Kidney (tissue), 14 donors: ENCODE measurements around the gene ELF5. TPM values are rescaled to one million over a fixed set of nuclear protein-coding genes. Genes with fewer than 3 reads are reported as not detected.

Source experiments
- DNase-seq, 5 donors: peaks; one replicate each; pipeline ENCODE4 v3.0.0-alpha.2; 2013 to 2020
- FAIRE-seq: peaks from 2 replicates; lab custom pipeline; 2012; peaks lifted over from hg19 to GRCh38; lab: Jason Lieb, UNC
- H3K27ac ChIP-seq, 2 donors: one replicate each; pipeline ENCODE4 v1.7.0; 2013; ENCODE audit warnings: low read depth in 2 of 2, low read length in 2 of 2, inconsistent platforms in 1 of 2
- H3K27me3 ChIP-seq: one replicate; pipeline ENCODE4 v1.7.1; 2013; ENCODE audit warnings: low read length, inconsistent platforms; ENCODE audit not compliant: control insufficient read depth, insufficient read depth
- H3K36me3 ChIP-seq, 3 donors: one replicate each; pipeline versions ENCODE4 v1.7.0 to v1.7.1; 2013; ENCODE audit warnings: low read length in 3 of 3, control low read depth in 1 of 3, inconsistent platforms in 1 of 3; ENCODE audit not compliant: insufficient read depth in 3 of 3, control insufficient read depth in 2 of 3
- H3K4me1 ChIP-seq, 3 donors: one replicate each; pipeline versions ENCODE4 v1.7.0 to v1.7.1; 2013; ENCODE audit warnings: low read length in 3 of 3, inconsistent platforms in 1 of 3, low read depth in 1 of 3; ENCODE audit not compliant: control insufficient read depth in 2 of 3, insufficient read depth in 2 of 3
- H3K4me3 ChIP-seq, 3 donors: one replicate each; pipeline versions ENCODE4 v1.7.0 to v1.8.1; 2013; ENCODE audit warnings: low read length in 3 of 3, control low read depth in 1 of 3, inconsistent platforms in 1 of 3
- H3K9ac ChIP-seq, 3 donors: one replicate each; pipeline versions ENCODE4 v1.7.0 to v1.7.1; 2013; ENCODE audit warnings: low read length in 3 of 3, control low read depth in 1 of 3, inconsistent platforms in 1 of 3
- H3K9me3 ChIP-seq, 3 donors: one replicate each; pipeline versions ENCODE4 v1.7.0 to v1.7.1; 2013; ENCODE audit warnings: low read length in 3 of 3, control low read depth in 1 of 3, inconsistent platforms in 1 of 3; ENCODE audit not compliant: control insufficient read depth in 2 of 3, insufficient read depth in 1 of 3
- intact Hi-C: fragments of 100-400 bp; cut with DNase I; formaldehyde crosslinking; loops from one replicate; pipeline ENCODE4 v1.11.1; 2022
- polyA plus RNA-seq: library from polyadenylated mRNA; stranded (reverse); fragments of 350-450 nt; fragmentation: Illumina TruSeq; extraction: RNeasy Lipid Tissue Mini Kit (QIAGEN cat#74804); gene quantifications from one replicate; pipeline ENCODE4 v1.2.3, GENCODE V29; 2014; ENCODE audit warnings: low read depth, low replicate concordance; ENCODE audit not compliant: insufficient read depth
- total RNA-seq: library from RNA; stranded (reverse); fragmentation: NEBNext Ultra II Directional; extraction: Animal tissue kit (Norgen Biotek cat#: 25700); gene quantifications from one replicate; pipeline ENCODE4 v1.2.1, GENCODE V29; 2021
- TF ChIP-seq, protein P1 (sequence below): IDR thresholded peaks from 3 replicates; pipeline ENCODE4 v1.5.1; 2012; ENCODE audit warnings: mild to moderate bottlenecking, moderate library complexity, borderline replicate concordance; ENCODE audit not compliant: insufficient read depth; ENCODE audit errors: extremely low read depth
- donor health status: control.
- donor health status: control.
- donor health status: control.
- donor health status: control.
- donor health status: control.
- donor health status: DM: yes; HTN: yes; CAD: no.
- donor health status: Normal renal cell carcinoma (clear cell type).

ELF5 gene
- total and polyA plus RNA-seq, 2 donors from 2014 or later = 0.94 to 18.9 TPM

DNA sequence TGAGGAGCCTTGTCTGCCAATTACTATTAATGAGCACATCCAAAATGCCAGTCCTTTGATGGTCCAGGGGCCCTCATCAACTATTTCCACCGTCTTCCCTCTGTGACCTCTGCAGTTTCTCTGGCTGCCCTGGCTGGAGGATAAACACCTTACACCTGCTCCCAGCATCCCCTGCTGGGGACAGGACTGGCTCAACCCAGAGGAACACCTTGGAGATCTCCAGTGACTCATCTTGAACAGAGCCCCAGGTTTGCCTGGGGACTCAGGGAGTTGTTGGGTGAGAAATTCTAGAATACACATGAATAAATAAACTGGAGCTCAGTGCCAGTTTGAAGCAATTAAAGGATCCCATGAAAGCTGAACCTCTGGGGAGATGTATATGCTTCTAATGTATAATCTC is 24.0 kb upstream of the ELF5 start:
- Histone ChIP-seq H3K9ac (no peak overlapping the region), H3K27ac (no peak overlapping the region), H3K36me3 (no peaks in the 10 kb centered on the region), H3K27me3 (no peaks in the 10 kb centered on the region), H3K4me3 (no peak overlapping the region), H3K9me3 (no peaks in the 10 kb centered on the region), H3K4me1 (no peaks in the 10 kb centered on the region)
- TF ChIP-seq, protein P1, sequence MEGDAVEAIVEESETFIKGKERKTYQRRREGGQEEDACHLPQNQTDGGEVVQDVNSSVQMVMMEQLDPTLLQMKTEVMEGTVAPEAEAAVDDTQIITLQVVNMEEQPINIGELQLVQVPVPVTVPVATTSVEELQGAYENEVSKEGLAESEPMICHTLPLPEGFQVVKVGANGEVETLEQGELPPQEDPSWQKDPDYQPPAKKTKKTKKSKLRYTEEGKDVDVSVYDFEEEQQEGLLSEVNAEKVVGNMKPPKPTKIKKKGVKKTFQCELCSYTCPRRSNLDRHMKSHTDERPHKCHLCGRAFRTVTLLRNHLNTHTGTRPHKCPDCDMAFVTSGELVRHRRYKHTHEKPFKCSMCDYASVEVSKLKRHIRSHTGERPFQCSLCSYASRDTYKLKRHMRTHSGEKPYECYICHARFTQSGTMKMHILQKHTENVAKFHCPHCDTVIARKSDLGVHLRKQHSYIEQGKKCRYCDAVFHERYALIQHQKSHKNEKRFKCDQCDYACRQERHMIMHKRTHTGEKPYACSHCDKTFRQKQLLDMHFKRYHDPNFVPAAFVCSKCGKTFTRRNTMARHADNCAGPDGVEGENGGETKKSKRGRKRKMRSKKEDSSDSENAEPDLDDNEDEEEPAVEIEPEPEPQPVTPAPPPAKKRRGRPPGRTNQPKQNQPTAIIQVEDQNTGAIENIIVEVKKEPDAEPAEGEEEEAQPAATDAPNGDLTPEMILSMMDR = no peak
- FAIRE-seq (no peak), DNase-seq (no peak)
- intact Hi-C loops = no loop called here

DNA sequence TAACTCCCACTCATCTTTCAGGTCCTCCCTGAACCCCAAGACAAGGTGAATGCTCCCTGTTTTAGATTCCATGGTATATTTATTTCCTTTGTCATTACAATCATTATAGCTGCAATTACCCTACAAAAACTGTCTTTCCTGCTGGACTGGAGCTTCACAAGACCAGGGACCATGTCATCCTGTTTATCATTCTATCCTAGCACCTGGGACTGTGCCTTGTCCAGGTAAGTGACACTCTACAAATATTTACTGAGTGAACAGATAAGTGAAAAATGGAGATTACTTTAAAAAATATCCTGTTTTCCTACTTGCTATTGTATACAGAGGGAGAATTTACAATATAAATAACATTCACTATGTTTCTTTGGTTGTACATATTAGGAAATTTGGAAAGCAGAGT is 22.5 kb upstream of the ELF5 start:
- Histone ChIP-seq H3K9me3 (no peaks in the 10 kb centered on the region), H3K4me3 (no peak overlapping the region), H3K27ac (no peak overlapping the region), H3K36me3 (no peaks in the 10 kb centered on the region), H3K4me1 (no peaks in the 10 kb centered on the region), H3K9ac (no peak overlapping the region), H3K27me3 (no peaks in the 10 kb centered on the region)
- DNase-seq (no peak), FAIRE-seq (no peak)
- TF ChIP-seq, protein P1 = no peak
- intact Hi-C loops = no loop called here

DNA sequence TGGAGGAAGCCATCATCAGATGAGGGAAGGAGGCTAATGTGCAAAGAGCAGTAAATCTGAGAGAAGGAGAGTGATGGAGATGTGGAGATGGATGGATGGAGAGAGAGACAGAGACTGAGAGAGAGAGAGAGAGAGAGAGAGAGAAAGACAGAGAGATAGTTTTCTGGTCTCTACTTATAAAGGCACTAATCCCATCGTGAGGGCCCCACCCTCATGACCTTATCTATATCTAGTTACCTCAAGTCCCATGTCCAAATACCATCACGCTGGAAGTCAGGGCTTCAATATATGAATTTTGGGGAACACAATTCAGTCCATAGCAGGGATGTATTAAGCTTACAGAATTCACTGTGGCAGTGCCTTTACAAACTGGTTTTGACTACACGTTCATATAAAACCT is 21.2 kb upstream of the ELF5 start:
- intact Hi-C loops = no loop called here
- Histone ChIP-seq H3K4me3 (no peak overlapping the region), H3K27me3 (no peaks in the 10 kb centered on the region), H3K4me1 (no peaks in the 10 kb centered on the region), H3K27ac (no peak overlapping the region), H3K9me3 (no peaks in the 10 kb centered on the region), H3K36me3 (no peaks in the 10 kb centered on the region), H3K9ac (no peak overlapping the region)
- FAIRE-seq (no peak), DNase-seq (no peak)
- TF ChIP-seq, protein P1 = no peak

DNA sequence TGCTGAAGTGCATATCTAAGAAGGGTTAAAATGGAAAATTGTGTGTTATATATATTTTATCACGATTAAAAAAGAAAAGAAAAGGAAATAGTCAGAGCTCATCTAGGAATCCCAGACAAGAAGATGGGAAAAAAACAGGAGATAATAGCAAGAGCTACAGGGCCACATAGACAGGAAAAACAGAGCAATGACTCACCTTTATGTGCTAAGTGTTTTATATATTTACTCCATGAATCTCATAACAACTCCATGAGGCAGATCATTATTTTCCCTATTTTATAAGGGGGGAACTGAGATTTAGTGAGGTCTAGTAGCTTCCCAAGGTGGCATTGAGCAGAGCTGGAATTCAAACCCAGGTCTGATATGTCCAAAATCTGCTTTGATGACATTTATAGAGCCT is 18.1 kb upstream of the ELF5 start:
- no peak for FAIRE-seq
- Histone ChIP-seq H3K36me3 (no peaks in the 10 kb centered on the region), H3K27ac (no peak overlapping the region), H3K4me1 (no peaks in the 10 kb centered on the region), H3K9ac (no peak overlapping the region), H3K9me3 (no peaks in the 10 kb centered on the region), H3K4me3 (no peak overlapping the region), H3K27me3 (no peaks in the 10 kb centered on the region)
- TF ChIP-seq, protein P1 = no peak
- no peak for DNase-seq
- intact Hi-C loops = no loop called here
